Body of pancreas (tissue), 4 donors: ENCODE data around the gene GMPPB. TPM values are rescaled to one million over a fixed set of nuclear protein-coding genes. Genes with fewer than 3 reads are reported as not detected.
A peak's percentile ranks its signal among the peaks of the same experiment; 100 is the strongest.

Source experiments
- ATAC-seq: fragments of 150-250 bp; one replicate; pipeline ENCODE4 v1.9.1; 2016
- DNase-seq, 4 donors: peaks; one replicate each; pipeline ENCODE4 v3.0.0-alpha.2; 2019
- H3K27ac ChIP-seq, 4 donors: fragments of 200-600 bp; sonication (generic); 1 replicate in 3 of 4; 2 replicates in 1 of 4; pipeline versions ENCODE4 v1.5.1 to v1.6.1; 2016 to 2019; ENCODE audit warnings: mild to moderate bottlenecking in 1 of 4, mixed read lengths in 1 of 4, moderate library complexity in 1 of 4
- H3K27me3 ChIP-seq, 2 donors: fragments of 200-600 bp; sonication (generic); one replicate each; pipeline ENCODE4 v1.6.0; 2016; ENCODE audit warnings: mild to moderate bottlenecking in 1 of 2
- H3K36me3 ChIP-seq, 2 donors: fragments of 200-600 bp; sonication (generic); replicated peaks in 1 of 2; 2 replicates each; pipeline ENCODE4 v1.5.1; 2016; ENCODE audit warnings: low read depth in 2 of 2; ENCODE audit not compliant: insufficient read depth in 1 of 2
- H3K4me1 ChIP-seq: fragments of 200-600 bp; sonication (generic); one replicate; pipeline ENCODE4 v1.6.0; 2016
- H3K4me3 ChIP-seq, 2 donors: fragments of 200-600 bp; sonication (generic); 1 replicate in 1 of 2; 2 replicates in 1 of 2; pipeline ENCODE4 v1.5.1; 2016 to 2019
- H3K9me3 ChIP-seq, 3 donors: fragments of 200-600 bp; sonication (generic); 1 replicate in 2 of 3; 2 replicates in 1 of 3; pipeline ENCODE4 v1.5.1; 2016
- POLR2A ChIP-seq, 3 donors: fragments of 450-650 bp; IDR thresholded peaks; one replicate each; pipeline ENCODE4 v1.6.1; 2016; ENCODE audit warnings: antibody characterized with exemption in 3 of 3, mild to moderate bottlenecking in 2 of 3
- WGBS, 2 donors: methylation state at CpG; one replicate each; pipeline ENCODE4 v1.1.5; 2017; 5-methylcytosine and 5-hydroxymethylcytosine counted together
- intact Hi-C: fragments of 100-400 bp; cut with DNase I; formaldehyde crosslinking; loops from one replicate; pipeline ENCODE4 v1.15.1; 2023
- total RNA-seq, 2 donors: library from RNA; depleted of rRNA; stranded (reverse); fragments of >200 nt; gene quantifications; one replicate each; pipeline ENCODE4 v1.1.0, GENCODE V29; 2016
- TF ChIP-seq, protein P1 (sequence below), 7 experiments: fragments of 450-650 bp in 4 of 7; fragments of 200-600 bp in 3 of 7; sonication (generic) in 3 of 7; IDR thresholded peaks; one replicate each; pipeline ENCODE4 v1.5.1; 2016 to 2019; ENCODE audit warnings: antibody characterized with exemption in 7 of 7

The GMPPB gene
- total RNA-seq, 2 donors from 2014 or later: 36.3 to 43.8 TPM

DNA sequence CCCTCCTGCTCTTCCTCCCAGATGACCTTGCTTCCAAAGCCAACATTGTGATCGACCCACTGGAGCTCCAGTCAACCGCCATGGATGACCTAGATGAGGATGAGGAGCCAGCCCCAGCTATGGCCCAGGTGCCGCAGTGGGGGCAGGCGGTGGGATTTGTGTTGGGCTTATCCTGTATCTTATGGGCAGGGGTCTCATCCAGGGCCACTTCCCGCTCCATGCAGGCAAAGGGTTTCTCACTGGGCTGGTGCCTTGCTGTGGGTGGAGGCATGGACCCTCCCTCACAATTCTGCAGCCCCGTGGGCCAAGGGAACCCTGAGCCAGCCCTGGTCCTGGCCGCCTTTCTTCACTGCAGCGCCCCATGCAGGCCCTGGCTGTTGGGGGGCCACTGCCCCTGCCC, 19.1 kb downstream of the GMPPB start:
- ATAC-seq (no peak), DNase-seq (no peak)
- WGBS, 2 donors: 91% methylated on average over 8 of the region's 8 CpGs; no CpG with 5 or more reads in 1 of the 2 donors
- Histone ChIP-seq H3K4me1 (no peaks in the 10 kb centered on the region), H3K27me3 (no peaks in the 10 kb centered on the region), H3K36me3 (peaks cover 0 to 7% of the 10 kb centered on the region in 2 donors), H3K4me3 (no peak overlapping the region), H3K9me3 (no peaks in the 10 kb centered on the region), H3K27ac (no peak overlapping the region)
- intact Hi-C loops: loop anchor here (10.0 kb wide), 1 partner anchor 130 kb away; no protein-coding TSS in a partner anchor
- TF ChIP-seq, protein P1, sequence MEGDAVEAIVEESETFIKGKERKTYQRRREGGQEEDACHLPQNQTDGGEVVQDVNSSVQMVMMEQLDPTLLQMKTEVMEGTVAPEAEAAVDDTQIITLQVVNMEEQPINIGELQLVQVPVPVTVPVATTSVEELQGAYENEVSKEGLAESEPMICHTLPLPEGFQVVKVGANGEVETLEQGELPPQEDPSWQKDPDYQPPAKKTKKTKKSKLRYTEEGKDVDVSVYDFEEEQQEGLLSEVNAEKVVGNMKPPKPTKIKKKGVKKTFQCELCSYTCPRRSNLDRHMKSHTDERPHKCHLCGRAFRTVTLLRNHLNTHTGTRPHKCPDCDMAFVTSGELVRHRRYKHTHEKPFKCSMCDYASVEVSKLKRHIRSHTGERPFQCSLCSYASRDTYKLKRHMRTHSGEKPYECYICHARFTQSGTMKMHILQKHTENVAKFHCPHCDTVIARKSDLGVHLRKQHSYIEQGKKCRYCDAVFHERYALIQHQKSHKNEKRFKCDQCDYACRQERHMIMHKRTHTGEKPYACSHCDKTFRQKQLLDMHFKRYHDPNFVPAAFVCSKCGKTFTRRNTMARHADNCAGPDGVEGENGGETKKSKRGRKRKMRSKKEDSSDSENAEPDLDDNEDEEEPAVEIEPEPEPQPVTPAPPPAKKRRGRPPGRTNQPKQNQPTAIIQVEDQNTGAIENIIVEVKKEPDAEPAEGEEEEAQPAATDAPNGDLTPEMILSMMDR (IDR thresholded peaks at IDR 0.05): no peak
- TF ChIP-seq POLR2A (IDR thresholded peaks at IDR 0.05): no peak

DNA sequence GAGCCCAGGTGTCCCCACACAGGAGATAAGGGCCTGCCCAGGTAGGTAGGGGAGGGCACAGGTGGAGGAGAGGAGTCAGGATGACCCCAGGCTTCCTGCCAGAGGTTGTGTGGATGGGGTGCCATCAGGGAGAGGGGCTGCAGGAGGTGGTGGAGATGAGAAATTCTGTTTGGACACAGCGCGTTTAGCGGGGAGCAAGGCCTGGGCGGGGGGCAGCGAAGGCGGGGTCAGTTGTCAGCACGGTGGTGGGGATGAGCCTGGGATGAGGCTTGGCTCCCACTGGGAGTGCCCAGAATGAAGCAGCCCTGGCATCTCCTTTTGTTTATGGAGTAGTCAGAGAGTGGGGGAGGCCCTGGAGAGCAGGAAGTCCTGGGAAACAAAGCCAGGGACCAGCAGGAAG, 19.8 kb downstream of the GMPPB start:
- intact Hi-C loops: loop anchor here (10.0 kb wide), 1 partner anchor 131 kb away; no protein-coding TSS in a partner anchor
- no peaks in the 10 kb centered on the region for H3K27me3 ChIP-seq
- ATAC-seq: no peak
- no peak for DNase-seq
- H3K36me3 ChIP-seq: peaks cover 0 to 7% of the 10 kb centered on the region in 2 donors
- no peak for TF ChIP-seq POLR2A (IDR thresholded peaks at IDR 0.05)
- TF ChIP-seq, protein P1 (IDR thresholded peaks at IDR 0.05): no peak
- H3K27ac ChIP-seq: no peak overlapping the region
- no peak overlapping the region for H3K4me3 ChIP-seq
- H3K9me3 ChIP-seq: no peaks in the 10 kb centered on the region
- WGBS, 2 donors: 93 to 95% methylated on average over 7 of the region's 7 CpGs
- no peaks in the 10 kb centered on the region for H3K4me1 ChIP-seq

DNA sequence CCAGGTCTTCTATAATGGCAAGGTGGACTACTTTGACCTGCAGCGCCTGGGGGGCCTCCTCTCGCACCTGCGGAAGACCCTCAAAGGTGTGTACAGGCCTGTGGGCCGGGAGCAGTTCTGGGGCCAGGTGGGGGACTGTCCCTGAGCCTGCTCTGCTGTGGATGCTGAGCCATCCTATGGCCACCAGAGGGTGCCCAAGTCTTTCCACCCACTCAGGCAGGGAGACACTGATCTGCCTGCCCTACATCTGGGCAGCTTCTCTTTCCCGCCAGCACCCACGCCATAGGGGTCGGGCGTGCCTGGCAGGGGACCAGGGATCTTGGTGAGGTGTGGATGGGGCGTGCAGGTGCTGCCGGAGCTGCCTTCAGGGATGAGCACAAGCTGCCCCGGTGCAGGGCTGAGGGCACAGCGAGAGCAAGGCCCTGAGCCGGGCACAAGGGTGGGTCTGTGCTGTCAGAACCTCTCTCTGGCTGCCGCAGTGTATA, 20.3 kb downstream of the GMPPB start:
- Histone ChIP-seq H3K27ac (no peak overlapping the region), H3K9me3 (no peaks in the 10 kb centered on the region), H3K4me1 (no peaks in the 10 kb centered on the region), H3K27me3 (no peaks in the 10 kb centered on the region), H3K36me3 (peaks cover 0 to 7% of the 10 kb centered on the region in 2 donors), H3K4me3 (no peak overlapping the region)
- ATAC-seq (peak; percentile 86), DNase-seq (peak; percentile 69 to 77 (median 74))
- intact Hi-C loops: loop anchor here (10.0 kb wide), 1 partner anchor 131 kb away; no protein-coding TSS in a partner anchor
- TF ChIP-seq, protein P1 (IDR thresholded peaks at IDR 0.05): peak; percentile 74 to 85 (median 80)
- TF ChIP-seq POLR2A (IDR thresholded peaks at IDR 0.05): no peak
- WGBS, 2 donors: 37 to 38% methylated on average over 2 to 13 of the region's 14 CpGs

DNA sequence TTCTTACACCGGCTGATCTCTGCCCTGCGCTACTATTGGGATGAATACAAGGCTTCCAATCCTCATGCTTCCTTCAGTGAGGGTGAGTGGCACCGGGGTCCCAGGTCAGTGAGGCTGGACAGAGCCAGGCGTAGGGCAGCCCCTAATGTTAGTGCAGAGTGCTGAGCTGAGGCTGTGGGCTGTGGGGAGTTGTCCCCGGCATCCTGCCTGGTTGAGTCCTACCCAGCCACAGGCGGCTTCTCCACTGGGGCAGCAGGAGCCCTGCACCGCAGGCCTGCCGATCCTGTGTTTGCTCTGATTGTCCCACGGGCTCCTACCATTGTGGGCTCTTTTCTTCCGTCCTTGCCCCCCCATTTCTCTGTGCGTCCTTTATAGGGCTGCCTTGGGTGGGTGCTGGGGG, 21.1 kb downstream of the GMPPB start:
- intact Hi-C loops: loop anchor here (10.0 kb wide), 1 partner anchor 132 kb away; no protein-coding TSS in a partner anchor
- H3K4me1 ChIP-seq: no peaks in the 10 kb centered on the region
- H3K27me3 ChIP-seq: no peaks in the 10 kb centered on the region
- H3K4me3 ChIP-seq: no peak overlapping the region
- no peak overlapping the region for H3K27ac ChIP-seq
- no peak for DNase-seq
- H3K36me3 ChIP-seq: peaks cover 0 to 9% of the 10 kb centered on the region in 2 donors
- 85% methylated on average over 11 of the region's 11 CpGs; no CpG with 5 or more reads in 1 of the 2 donors for WGBS, 2 donors
- H3K9me3 ChIP-seq: no peaks in the 10 kb centered on the region
- no peak for ATAC-seq
- TF ChIP-seq, protein P1 (IDR thresholded peaks at IDR 0.05): no peak
- no peak for TF ChIP-seq POLR2A (IDR thresholded peaks at IDR 0.05)
